GM21737 (cell line): ENCODE results near the gene VSIG10.

Source experiments
- ATAC-seq: cut with Tn5 transposase; IDR thresholded peaks from one replicate; pipeline ENCODE4 v1.9.1; 2021; ENCODE audit warnings: mild to moderate bottlenecking, moderate library complexity; ENCODE audit not compliant: unreplicated experiment

Gene VSIG10

DNA sequence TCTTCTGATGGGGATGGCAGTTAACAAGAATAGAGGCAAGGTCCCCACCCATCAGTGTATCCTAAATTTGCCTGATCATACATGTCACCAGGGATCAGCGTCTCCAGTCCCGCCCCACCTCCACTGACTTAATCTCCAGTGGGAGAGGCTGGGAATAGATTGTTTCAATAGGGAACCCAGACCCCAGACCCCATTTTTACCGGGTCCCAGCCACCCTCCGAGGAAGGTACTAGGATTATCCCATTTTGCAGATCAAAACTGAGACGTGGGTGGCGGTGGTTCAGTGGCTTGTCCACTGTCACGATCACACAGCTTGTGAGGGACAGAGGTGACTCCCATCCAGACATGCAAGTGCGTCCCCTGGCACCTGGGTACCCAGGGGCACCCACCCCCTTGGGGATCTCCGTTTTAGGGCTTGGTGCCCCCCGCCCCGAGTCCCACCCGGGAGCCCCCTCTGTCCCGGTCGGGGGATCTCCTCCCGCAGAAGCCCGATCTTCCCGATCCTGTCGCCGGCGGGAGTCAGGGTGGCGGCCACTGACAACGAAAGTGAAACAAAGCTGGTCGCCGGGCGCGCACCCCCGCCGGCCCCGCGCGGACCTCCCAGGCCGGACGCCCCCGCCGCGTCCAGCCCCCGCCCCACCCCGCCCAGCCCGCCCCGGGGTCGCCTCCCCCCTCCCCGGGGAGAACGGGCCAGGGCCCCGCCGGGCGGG is 43.4 kb downstream of the VSIG10 start:
- ATAC-seq = peak; percentile 38

- ATAC-seq = no peak
Measured at GRCh38 chr12:118059341-118060191, 44.2 kb downstream of the VSIG10 start.

DNA sequence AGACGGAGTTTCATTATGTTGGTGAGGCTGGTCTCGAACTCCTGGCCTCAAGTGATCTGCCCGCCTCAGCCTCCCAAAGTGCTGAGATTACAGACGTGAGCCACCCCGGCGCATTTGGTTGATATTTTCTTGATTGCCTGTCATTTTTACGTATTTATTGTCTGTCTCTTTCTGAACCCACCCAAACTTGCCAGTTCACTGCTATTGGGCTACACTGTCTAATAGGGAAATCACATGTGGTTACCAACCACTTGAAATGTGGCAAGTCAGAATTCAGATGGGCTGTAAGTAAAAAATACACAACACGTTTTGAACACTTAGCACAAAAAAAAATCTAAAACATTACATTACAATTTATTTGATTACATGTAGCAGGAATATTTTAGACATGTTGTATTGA is 44.9 kb downstream of the VSIG10 start:
- ATAC-seq = no peak

GRCh38 chr12:118058227-118058626 is 45.6 kb downstream of the VSIG10 start:
- no peak for ATAC-seq

DNA sequence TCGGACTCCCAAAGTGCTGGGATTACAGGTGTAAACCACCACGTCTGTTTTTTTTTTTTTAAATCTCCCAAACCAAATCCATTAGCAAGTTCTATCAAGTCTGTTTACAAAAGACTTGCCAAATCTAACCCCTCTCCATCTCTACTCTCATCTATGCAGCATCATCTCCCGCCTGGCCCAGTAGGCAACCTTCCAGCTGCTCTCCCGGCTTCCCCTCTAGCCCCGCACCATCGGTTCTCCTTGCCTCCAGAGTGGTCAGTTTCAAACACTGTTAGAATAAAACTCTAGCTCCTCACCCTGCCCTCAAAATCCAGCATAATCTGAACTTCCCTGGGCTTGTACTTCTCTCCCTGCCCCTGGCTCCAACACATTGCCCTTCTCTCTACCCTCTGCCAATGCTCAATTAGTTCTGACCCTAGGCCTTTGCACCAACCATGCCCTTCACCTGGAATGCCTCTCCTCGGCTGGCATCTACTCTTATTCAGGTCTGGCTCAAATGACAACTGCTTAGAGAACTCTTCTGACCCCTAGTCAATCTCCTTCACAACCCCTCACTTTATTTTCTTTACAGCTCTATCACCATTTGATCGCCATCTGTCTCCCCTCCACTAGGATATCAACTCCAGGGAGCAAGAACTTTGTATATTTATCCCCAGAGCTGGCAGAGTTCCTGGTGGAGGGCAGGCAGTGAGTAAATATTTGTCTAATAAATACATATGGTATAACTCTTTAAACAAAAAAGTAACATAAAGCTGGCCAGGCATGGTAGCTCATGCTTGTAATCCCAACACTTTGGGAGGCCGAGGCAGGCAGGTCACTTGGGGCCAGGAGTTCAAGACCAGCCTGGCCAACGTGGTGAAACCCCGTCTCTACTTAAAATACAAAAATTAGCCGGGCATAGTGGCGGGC is 47.7 kb downstream of the VSIG10 start:
- ATAC-seq = no peak

GRCh38 chr12:118055144-118055557 is 48.7 kb downstream of the VSIG10 start:
- no peak for ATAC-seq

DNA sequence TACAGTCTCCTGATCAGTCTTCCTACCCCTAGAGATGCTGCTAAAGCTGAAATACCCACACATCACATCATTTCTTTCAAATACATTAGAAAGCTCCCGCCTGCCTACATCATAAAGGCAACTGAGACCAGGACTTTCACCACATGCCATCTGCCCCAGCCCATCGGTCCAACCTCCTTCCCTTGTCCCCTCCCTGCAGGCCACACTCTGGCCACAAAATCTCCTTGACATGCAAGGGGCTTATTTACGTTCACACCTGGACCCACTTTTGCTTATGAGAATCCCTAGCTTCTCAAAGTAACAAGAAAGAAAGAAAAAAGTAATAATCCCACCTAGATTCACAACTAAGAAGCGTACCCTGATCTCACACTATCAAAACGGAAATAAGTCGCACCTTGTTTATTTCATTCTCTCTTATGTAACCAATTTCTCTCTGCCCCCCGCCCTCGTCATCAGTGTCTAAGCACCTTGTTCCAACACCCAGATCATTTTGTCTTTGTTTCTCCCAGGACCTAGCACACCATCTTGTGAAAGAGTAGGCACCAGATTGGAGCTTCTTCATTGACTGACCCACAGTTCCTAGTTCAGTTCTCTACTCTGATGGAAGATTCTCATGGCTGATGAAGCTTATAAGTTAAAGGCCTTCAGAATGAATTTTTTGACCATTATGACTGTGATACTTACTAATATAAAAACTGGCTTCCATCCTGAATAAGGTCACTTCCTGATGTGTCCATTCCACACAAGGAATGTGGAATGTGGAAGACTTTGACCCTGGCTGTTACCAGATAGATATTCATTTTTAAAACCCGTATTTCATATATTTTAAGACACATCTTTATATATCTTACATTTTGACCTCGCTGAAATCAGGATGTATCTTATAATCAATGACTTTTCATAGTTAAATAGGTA is 50.5 kb downstream of the VSIG10 start:
- no peak for ATAC-seq

DNA sequence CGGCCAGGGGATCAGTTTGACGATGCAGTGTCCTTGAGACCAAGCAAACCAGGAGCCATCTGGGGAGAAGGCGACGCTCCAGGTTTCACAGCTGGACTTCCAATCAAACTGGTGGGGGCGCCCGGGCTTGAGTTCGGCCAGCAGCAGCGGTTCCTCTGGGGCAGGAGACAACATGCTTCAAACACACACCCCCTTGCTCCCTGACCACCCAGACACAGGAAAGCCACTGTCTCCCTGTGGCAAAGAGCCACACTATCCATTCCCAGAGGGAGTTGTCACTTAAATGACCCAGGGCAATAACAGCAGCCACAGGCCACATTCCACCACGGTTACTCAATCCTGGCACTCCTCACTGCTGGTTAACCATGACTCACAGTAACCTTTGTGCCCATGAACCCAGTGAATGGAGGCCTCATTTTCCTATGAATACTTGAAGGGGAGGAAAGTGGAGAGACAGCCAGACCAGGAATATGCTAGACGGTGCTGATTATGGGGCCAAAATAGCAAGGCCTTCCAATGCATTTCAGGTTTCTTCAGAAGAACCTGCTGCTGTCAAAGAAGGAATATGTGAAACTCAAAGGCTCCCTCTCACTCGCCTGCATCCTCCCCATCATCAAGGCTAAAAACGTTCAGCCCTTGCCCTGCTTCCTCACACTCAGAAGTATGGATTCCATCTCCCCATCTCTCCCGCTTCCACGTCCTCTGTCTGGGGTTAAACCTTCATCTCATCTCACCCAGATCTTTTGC is 51.3 kb downstream of the VSIG10 start:
- ATAC-seq = no peak

DNA sequence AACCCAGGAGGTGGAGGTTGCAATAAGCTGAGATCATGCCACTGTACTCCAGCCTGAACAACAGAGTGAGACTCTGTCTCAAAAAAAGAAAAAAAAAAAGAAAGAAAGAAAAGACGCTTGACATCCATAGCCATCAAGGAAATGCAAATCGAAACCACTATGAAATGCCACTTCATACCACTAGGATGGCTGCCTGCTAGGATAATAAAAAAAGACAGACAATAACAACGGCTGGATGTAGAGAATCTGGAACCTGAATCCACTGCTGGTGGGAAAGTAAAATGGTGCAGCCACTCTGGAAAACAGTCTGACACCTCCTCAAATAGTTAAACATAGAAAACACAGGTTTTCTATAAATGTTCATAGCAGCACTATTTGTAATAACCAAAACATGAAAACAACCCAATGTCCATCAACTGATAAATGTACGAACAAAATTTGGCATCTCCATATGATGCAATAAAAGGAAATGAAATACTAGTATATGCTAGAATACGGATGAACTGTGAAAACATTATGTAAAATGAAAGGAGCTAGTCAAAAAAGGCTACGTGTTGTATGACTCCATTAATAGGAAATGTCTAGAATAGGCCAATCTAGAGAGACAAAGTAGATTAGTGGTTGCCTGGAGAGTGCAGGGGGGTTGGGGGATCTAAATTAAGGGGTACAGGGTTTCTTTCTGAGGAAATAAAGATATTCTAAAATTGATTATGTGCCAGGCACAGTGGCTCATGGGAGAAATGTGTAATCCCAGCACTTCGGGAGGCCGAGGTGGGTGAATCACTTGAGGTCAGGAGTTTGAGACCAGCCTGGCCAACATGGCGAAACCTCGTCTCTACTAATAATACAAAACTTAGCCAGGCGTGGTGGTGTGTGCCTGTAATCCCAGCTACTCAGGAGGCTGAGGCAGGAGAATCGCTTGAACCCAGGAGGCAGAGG is 52.6 kb downstream of the VSIG10 start:
- no peak for ATAC-seq

DNA sequence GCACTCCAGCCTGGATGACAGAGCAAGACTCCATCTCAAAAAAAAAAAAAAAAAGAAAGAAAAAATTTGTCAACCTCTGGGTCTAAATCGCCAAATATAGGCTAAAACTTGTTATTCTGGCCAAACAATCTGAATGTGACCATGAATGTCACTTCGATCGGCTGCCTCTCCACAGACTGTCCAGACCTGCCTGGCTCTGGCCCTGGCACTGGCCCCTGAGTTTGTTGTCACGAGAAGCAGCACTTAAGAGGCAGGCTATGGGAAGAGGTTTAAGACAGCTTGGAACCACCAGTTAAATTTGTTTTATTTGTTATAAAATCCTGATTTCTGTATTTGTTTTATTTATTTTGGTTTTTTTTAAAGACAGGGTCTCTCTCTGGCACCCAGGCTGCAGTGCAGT is 57.4 kb downstream of the VSIG10 start:
- ATAC-seq = no peak

- ATAC-seq = no peak
Measured at GRCh38 chr12:118044577-118044976, 59.2 kb downstream of the VSIG10 start.

DNA sequence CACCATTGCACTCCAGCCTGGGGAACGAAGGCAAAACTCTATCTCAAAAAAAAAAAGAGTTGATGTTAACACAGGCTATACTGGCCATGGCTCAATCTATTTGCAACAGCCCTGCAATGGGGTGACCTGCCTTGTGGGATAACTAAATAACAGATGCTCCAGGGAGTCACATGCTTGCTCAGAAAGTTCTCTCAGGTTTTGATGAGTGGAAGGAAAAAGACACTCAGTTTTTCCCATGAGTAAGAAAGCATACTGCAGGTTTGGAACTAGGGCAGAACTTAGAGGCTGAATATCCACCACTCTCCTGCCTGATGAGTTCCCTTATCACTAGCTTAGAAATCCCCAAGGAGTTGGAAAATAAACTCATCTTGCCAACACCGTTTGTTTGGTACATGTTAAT is 59.7 kb downstream of the VSIG10 start:
- no peak for ATAC-seq

- no peak for ATAC-seq
Measured at GRCh38 chr12:118042091-118042490, 61.7 kb downstream of the VSIG10 start.

DNA sequence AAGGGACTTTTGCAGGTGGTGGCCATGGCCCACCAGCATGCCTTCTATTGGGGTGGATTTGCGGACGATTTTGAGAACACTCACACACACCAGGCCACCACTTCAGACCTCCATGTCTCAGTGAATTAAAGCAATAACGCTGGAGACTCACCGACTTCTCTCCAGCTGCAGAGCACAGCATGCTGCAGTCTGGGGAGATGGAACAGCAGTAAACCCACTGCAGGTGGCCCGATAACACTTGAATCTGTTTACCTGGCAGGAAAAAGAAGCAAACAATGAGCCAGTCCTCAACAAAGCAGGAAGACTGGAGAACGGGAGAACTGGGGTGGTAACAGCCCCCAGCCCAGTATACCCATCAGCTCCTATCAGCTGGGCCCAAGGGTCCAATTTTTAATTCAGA is 65.7 kb downstream of the VSIG10 start:
- no peak for ATAC-seq

DNA sequence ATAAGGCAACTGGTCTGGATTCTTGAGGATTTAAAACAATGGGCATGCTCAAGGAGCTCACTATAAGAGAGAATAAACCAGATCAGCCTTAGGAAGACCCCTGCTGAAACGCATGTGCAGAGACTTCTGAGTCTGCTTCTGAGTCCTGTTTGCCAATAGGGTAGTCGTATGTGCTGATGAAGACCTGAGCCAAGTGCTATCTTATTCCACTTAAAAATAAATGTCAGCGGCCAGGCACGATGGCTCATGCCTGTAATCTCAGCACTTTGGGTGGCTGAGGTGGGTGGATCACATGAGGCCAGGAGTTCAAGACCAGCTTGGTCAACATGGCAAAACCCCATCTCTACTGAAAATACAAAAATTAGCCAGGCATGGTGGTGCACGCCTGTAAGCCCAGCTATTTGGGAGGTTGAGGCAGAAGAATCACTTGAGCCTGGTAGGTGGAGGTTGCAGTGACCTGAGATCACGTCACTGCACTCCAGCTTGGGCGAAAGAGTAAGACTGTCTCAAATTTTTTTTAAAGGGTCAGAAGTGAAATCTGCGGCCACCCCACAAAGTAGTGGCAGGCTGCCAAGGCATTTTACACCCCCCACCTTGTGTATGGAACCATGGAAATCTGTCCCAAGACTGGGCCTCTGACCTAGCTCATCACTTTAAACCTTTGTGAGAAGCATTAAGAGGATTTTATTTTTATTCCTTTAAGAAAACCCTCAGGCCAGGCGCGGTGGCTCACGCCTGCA is 67.0 kb downstream of the VSIG10 start:
- no peak for ATAC-seq

- no peak for ATAC-seq
Measured at GRCh38 chr12:118035190-118036041, 68.4 kb downstream of the VSIG10 start.
